Erythroblast (primary cell): ENCODE data around the gene CD6.

Experiments
- GATA1 ChIP-seq: IDR thresholded peaks from 2 replicates; pipeline ENCODE4 v1.6.1; 2011; ENCODE audit warnings: low read depth, mild to moderate bottlenecking, control low read depth, low read length, moderate library complexity
- POLR2A ChIP-seq: IDR thresholded peaks from 2 replicates; pipeline ENCODE4 v1.6.1; 2011; ENCODE audit warnings: mild to moderate bottlenecking, low read length

DNA sequence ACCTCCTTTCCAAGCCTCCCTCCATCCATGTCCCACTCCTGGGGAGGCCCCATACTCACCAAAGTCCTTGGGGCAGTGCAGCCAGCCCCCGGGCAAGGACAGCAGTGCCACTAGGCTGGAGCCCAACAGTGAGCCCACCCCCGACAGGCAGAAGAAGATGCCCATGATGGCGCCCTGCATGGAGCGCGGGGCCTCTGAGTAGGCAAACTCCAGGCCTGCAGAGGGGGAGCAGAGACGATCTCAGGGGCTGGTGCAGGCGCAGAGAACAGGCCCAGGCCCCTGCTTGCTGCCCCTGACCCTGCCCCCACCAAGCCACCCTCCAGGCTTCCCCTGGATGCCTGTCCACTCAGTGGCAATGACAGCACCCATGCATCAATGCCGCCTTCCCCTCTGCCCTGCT, 33.7 kb upstream of the CD6 start:
- TF ChIP-seq POLR2A (no peak), GATA1 (no peak)
